Muscle layer of colon (tissue), 2 donors: ENCODE results near the gene PML.

Source experiments
- H3K27ac ChIP-seq: one replicate; pipeline ENCODE4 v1.7.0; 2013; ENCODE audit warnings: low read depth, mild to moderate bottlenecking, low read length, moderate library complexity
- H3K27me3 ChIP-seq, 2 donors: one replicate each; pipeline ENCODE4 v1.7.0; 2013; ENCODE audit warnings: low read length in 2 of 2, mild to moderate bottlenecking in 2 of 2; ENCODE audit not compliant: insufficient read depth in 2 of 2, control insufficient read depth in 1 of 2
- H3K36me3 ChIP-seq: one replicate; pipeline ENCODE4 v1.7.0; 2013; ENCODE audit warnings: mild to moderate bottlenecking, low read length; ENCODE audit not compliant: insufficient read depth
- H3K4me1 ChIP-seq: one replicate; pipeline ENCODE4 v1.7.0; 2013; ENCODE audit warnings: mild to moderate bottlenecking, low read length; ENCODE audit not compliant: insufficient read depth
- H3K4me3 ChIP-seq, 2 donors: one replicate each; pipeline ENCODE4 v1.7.0; 2013; ENCODE audit warnings: low read length in 2 of 2, low read depth in 1 of 2, mild to moderate bottlenecking in 1 of 2, moderate library complexity in 1 of 2
- H3K9ac ChIP-seq: one replicate; pipeline ENCODE4 v1.7.0; 2013; ENCODE audit warnings: low read length
- H3K9me3 ChIP-seq: one replicate; pipeline ENCODE4 v1.7.0; 2013; ENCODE audit warnings: mild to moderate bottlenecking, low read length
- donor health status: abdominal sarcoma.
- donor health status: Adenocarcinoma of cecum.

PML gene

GRCh38 chr15:73994413-73994883, at the start of gene PML:
Gene PML (plus strand): TSS chr15:73994716. CDS start chr15:73994813, 97 bp downstream.
- peak within 1 kb of the TSS; percentile 86 to 97 for H3K4me3 ChIP-seq
- H3K27ac ChIP-seq, result peak within 1 kb of the TSS; percentile 90
- no peaks in the 10 kb centered on the region for H3K9me3 ChIP-seq
- peaks cover 73% of the 10 kb centered on the region for H3K4me1 ChIP-seq
- H3K9ac ChIP-seq, result peak within 1 kb of the TSS; percentile 98
- peaks cover 4% of the 10 kb centered on the region for H3K36me3 ChIP-seq
- no peaks in the 10 kb centered on the region for H3K27me3 ChIP-seq

- H3K4me3 ChIP-seq, result no peak overlapping the region
- H3K36me3 ChIP-seq, result peaks cover 36% of the 10 kb centered on the region
- no peaks in the 10 kb centered on the region for H3K9me3 ChIP-seq
- H3K27ac ChIP-seq, result no peak overlapping the region
- no peaks in the 10 kb centered on the region for H3K27me3 ChIP-seq
- H3K9ac ChIP-seq, result no peak overlapping the region
- peaks cover 16% of the 10 kb centered on the region for H3K4me1 ChIP-seq
Measured at GRCh38 chr15:73945130-73945508, 49.4 kb upstream of the PML start.

- Histone ChIP-seq H3K36me3 (peaks cover 36% of the 10 kb centered on the region), H3K4me3 (no peak overlapping the region), H3K4me1 (peaks cover 14% of the 10 kb centered on the region), H3K9ac (no peak overlapping the region), H3K27me3 (no peaks in the 10 kb centered on the region), H3K27ac (no peak overlapping the region), H3K9me3 (no peaks in the 10 kb centered on the region)
Measured at GRCh38 chr15:73946046-73946721, 48.3 kb upstream of the PML start.

GRCh38 chr15:73946795-73947370, 47.6 kb upstream of the PML start:
- Histone ChIP-seq H3K9ac (no peak overlapping the region), H3K4me1 (peaks cover 20% of the 10 kb centered on the region), H3K27me3 (no peaks in the 10 kb centered on the region), H3K36me3 (peaks cover 36% of the 10 kb centered on the region), H3K9me3 (no peaks in the 10 kb centered on the region), H3K4me3 (no peak overlapping the region), H3K27ac (no peak overlapping the region)

GRCh38 chr15:73947651-73948050, 46.9 kb upstream of the PML start:
- Histone ChIP-seq H3K9ac (no peak overlapping the region), H3K4me1 (peaks cover 28% of the 10 kb centered on the region), H3K4me3 (no peak overlapping the region), H3K27me3 (no peaks in the 10 kb centered on the region), H3K9me3 (no peaks in the 10 kb centered on the region), H3K27ac (no peak overlapping the region), H3K36me3 (peaks cover 42% of the 10 kb centered on the region)

GRCh38 chr15:73948396-73948795, 46.1 kb upstream of the PML start:
- Histone ChIP-seq H3K9me3 (no peaks in the 10 kb centered on the region), H3K27ac (no peak overlapping the region), H3K27me3 (no peaks in the 10 kb centered on the region), H3K4me3 (no peak overlapping the region), H3K36me3 (peaks cover 42% of the 10 kb centered on the region), H3K4me1 (peaks cover 31% of the 10 kb centered on the region), H3K9ac (no peak overlapping the region)

- Histone ChIP-seq H3K4me3 (no peak overlapping the region), H3K9me3 (no peaks in the 10 kb centered on the region), H3K27me3 (no peaks in the 10 kb centered on the region), H3K4me1 (peaks cover 37% of the 10 kb centered on the region), H3K36me3 (peaks cover 42% of the 10 kb centered on the region), H3K9ac (no peak overlapping the region), H3K27ac (no peak overlapping the region)
Measured at GRCh38 chr15:73948982-73949381, 45.5 kb upstream of the PML start.

- Histone ChIP-seq H3K4me3 (no peak overlapping the region), H3K36me3 (peaks cover 39% of the 10 kb centered on the region), H3K27me3 (no peaks in the 10 kb centered on the region), H3K9ac (no peak overlapping the region), H3K27ac (no peak overlapping the region), H3K9me3 (no peaks in the 10 kb centered on the region), H3K4me1 (peaks cover 33% of the 10 kb centered on the region)
Measured at GRCh38 chr15:73949496-73949895, 45.0 kb upstream of the PML start.

- Histone ChIP-seq H3K9ac (peak overlapping the region; percentile 24), H3K9me3 (no peaks in the 10 kb centered on the region), H3K4me1 (peaks cover 32% of the 10 kb centered on the region), H3K27me3 (no peaks in the 10 kb centered on the region), H3K36me3 (peaks cover 30% of the 10 kb centered on the region), H3K4me3 (no peak overlapping the region), H3K27ac (no peak overlapping the region)
Measured at GRCh38 chr15:73950479-73950830, 44.1 kb upstream of the PML start.

GRCh38 chr15:73950831-73951561, 43.5 kb upstream of the PML start:
- Histone ChIP-seq H3K9me3 (no peaks in the 10 kb centered on the region), H3K36me3 (peaks cover 30% of the 10 kb centered on the region), H3K27ac (peak overlapping the region; percentile 80), H3K27me3 (no peaks in the 10 kb centered on the region), H3K4me1 (peaks cover 32% of the 10 kb centered on the region), H3K4me3 (no peak overlapping the region), H3K9ac (peak overlapping the region; percentile 81)

GRCh38 chr15:73951601-73952000, 42.9 kb upstream of the PML start:
- H3K36me3 ChIP-seq, result peaks cover 27% of the 10 kb centered on the region
- no peaks in the 10 kb centered on the region for H3K27me3 ChIP-seq
- H3K27ac ChIP-seq, result peak overlapping the region; percentile 62
- H3K9me3 ChIP-seq, result no peaks in the 10 kb centered on the region
- peak overlapping the region; percentile 81 for H3K9ac ChIP-seq
- H3K4me1 ChIP-seq, result peaks cover 32% of the 10 kb centered on the region
- H3K4me3 ChIP-seq, result no peak overlapping the region
